GM15510 (cell line): ENCODE measurements around the gene CEP164.

Source experiments
- POLR2A ChIP-seq: IDR thresholded peaks from 3 replicates; pipeline ENCODE4 v1.6.1; 2011; ENCODE audit warnings: borderline replicate concordance; ENCODE audit not compliant: insufficient read length; ENCODE audit errors: extremely low read depth

Gene CEP164

DNA sequence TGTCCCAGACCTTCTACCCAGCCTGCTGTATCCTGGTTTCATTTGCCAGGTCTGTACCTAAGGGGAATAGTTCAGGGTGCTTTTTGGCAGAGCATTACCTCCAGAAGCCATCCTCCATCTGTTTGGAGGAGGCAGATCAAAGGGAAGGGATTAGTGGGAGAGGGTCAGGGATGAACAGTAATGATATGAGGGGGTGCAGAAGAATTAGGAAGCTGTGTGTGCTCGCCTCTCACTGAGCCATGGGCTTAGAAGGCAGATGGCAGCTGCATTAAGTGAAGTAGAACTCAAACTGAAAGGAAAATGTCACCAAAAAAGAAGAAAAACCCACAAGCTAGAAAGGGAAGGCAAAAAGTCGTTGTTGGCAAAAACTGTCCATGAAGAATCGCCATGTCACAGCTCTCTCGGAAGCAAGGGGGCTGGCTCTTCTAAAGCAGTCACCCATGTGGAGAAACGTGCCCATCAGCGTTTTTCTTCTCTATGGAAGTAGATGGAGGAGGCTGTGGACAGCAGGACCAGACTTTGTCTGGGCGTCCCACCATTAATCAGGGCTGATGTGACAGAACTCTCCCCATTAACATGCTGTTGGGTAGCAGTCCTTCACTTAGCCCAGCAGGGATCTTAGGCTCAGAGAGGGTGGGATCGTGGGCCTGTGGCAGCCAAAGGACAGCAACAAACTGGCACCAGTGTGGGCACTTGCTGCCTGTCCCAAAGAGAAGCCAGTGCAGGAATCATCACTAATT is 46.8 kb downstream of the CEP164 start:
- TF ChIP-seq POLR2A, result no peak

DNA sequence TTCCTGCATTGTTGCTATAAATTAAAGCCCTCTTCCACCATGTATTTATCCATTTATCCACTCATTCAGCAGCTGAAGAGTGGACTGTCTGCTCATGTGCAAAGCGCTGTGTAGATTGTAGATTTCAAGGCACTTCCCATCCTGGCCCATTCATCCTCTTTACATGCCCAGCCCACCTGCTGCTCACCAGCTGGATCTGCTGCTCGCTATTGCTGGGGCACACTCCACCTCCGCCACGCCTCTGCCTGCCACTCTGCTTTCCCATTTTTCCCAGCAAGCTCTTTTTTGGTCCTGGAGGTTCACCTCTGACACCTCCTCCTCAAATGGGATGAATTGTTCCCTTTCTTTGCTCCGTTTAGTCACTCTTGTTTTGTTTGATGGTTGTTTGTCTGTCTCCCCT is 48.3 kb downstream of the CEP164 start:
- TF ChIP-seq POLR2A, result no peak

DNA sequence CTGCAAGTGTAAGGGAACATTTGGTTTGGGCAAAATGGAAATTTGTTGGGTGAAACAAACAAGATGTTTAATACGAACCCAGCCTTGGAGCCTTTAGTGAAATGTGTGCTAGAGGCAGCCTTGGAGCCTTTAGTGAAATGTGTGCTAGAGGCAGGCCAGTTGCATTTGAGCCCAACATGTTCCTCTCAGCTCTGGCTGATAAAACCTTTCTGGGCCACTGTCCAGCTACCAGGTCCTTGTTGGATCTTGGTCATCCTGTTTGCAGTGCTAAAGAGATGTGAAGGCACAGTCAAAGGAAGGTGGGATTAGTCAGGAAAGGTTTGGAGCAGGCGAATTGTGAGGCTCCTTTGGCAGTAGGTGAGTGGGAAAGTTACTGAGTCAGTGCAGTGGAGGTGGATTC is 48.9 kb downstream of the CEP164 start:
- no peak for TF ChIP-seq POLR2A

DNA sequence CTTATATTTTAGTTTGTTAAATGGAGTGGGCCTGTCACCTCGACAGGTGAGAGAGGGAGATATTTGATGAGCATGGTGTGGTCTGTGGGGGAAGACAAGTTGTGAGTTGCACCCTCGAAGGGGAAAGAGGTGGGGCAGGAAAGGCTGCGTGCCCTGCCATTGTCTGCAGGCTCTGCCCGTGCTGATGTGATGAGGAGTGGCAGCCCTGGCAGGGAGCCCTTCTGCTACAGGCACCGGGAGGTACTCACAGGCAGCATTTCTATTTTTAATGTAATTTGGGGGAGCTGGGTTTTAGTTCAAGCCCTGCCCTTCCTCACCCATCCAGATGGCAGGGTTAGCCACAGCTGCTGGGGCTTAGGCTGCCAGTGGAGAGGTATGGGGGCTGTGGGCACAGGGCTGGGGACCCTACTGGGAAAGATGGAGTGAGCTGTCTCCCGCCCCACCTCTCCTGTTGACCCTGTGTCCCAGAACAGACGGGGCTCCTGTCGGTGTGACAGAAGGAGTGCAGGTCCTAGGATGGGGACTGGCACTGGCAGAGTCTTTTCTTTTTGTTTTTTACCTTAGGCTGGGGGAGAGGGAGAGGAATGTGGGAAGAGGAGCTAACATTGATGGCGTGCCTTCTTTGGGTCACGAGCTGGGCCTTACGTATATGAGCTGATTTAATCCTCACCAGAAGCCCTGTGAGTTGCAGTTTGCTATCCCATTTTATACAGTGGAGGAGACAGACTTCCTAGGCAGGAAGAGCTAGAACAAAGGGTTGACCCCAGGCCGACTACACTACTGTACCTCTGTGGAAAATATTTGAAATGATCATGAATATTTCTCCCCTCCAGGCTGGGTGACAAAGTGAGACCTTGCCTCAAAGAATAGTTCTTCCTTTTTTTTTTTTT is 51.6 kb downstream of the CEP164 start:
- TF ChIP-seq POLR2A, result no peak

DNA sequence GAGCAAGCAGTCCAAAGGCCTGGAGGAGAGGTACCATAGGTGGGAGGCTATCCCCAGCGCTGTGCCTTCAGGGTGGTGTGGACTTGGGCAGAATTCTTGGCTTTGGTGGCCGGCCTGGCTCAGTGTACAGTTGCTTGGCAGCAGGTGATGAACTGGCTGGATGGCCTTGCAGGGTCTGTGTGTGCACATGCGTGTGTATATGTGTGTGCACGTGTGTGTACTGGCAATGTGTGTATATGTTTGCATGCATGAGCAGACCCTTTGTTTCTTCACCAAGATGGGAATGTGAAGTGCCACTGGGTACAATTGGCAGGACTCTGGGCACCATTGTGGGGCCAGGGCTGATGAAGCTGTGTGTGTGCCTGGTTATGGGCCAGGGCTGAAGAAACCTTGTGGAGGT is 53.0 kb downstream of the CEP164 start:
- TF ChIP-seq POLR2A, result no peak

DNA sequence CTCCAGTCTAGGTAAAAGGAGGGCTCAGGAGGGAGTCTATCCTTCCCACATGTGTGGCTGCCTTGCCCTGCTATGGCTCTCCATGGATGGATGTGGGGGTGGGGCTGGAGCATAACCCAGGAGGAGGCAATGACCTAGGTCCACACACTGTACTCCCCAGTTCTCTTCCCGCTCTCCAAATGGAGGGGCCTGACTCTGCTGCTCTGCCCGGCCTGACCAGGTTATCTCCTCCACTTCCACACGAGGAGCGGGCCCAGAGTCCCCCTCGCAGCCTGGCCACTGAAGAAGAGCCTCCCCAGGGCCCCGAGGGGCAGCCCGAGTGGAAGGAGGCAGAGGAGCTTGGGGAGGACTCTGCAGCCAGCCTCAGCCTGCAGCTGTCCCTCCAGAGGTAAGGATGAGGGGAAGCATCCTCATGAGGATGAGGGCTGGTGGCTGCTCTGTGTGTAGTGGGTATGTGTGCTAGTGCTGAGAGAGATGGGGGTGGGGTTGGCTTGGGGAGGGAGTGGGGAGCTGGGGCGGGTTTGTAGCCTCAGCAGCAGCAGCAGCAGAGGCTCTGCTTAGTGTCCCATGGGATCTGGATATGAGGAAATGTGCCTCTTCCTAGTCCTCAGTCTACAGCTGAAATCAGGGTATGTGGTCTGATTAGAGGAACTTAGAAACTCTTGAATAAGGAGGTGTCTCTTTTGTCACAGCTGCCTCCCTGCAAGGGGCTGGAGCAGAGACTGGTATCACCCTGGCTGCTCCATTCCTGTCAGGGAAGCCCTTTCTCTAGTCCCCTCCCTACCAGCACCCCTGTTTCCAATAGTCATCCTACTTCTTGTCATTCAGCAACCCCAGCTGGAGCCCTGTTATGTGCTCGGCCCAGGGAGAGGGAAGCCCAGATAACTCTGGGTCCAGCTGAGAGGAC is 54.1 kb downstream of the CEP164 start:
- no peak for TF ChIP-seq POLR2A

DNA sequence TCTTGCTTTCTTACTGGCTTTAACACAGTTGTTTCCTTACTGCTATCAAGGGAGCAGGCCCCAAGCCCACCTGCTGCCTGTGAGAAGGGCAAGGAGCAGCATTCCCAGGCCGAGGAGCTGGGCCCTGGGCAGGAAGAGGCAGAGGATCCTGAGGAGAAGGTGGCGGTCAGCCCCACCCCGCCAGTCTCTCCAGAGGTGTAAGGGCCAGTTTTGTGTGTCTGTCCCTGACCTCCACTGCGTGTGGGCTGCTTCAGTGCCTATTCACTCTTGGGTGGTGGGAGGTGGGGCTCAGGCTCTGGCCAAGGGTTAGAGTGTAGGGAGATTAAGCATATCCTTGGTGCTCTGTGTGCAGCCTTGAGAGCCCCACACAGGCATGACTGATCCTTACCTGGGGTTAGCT is 55.1 kb downstream of the CEP164 start:
- no peak for TF ChIP-seq POLR2A

DNA sequence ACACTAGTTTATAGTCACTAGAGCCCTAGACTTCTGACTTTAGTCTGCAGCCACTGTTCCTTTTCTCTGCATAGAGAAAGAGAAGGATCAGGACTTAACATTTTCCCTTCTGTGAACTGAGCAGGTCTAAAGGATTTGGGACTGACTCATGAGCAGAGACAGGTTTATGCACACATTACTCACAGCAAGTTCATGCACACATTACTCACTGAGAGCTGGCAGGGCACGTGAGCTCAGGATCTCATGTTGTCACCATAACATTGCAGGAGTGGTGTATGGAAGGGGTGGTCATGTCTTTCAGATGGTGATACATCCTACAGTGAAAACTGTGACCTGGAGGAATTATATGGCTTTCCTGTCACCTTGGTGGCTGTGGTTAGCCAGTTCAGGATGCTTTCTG is 56.4 kb downstream of the CEP164 start:
- TF ChIP-seq POLR2A, result no peak

DNA sequence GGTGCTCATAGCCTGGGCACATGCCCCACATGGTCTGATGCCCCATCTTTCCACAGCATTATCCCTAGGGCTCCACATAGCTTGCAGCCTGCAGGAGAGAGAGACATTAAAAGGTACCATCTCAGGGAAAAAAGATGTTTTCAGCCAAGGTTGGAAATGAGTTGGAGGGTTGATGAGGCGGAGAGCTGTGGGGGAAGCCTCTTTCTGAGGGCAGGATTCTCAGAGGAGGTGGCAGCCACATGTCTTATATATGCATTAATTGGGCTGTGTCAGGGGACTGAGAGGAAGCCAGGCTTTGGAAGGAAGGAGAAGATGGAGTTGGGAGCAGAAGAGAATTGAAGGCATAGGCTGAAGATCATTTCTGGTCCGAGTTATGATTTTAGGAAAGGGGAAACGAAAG is 57.8 kb downstream of the CEP164 start:
- TF ChIP-seq POLR2A, result no peak

DNA sequence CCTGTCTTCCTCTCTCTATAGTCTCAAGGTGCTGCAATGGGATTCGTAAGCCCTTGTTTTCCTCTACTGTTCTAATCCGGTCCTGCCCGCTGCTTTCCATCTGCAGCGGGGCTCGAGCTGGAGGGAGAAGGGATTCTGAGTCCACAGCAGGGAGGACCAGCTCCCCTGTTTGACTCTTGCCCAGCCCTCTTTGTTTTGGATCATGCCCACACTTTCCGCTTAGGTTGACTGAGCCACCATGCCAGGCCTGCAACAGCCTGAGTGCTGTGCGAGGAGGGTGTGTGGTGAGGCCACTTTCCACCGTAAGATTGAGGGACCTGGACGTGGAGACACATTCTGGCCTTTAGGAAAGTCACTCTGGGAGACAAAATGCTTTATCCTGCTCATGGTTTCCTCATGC is 58.3 kb downstream of the CEP164 start:
- TF ChIP-seq POLR2A, result no peak

DNA sequence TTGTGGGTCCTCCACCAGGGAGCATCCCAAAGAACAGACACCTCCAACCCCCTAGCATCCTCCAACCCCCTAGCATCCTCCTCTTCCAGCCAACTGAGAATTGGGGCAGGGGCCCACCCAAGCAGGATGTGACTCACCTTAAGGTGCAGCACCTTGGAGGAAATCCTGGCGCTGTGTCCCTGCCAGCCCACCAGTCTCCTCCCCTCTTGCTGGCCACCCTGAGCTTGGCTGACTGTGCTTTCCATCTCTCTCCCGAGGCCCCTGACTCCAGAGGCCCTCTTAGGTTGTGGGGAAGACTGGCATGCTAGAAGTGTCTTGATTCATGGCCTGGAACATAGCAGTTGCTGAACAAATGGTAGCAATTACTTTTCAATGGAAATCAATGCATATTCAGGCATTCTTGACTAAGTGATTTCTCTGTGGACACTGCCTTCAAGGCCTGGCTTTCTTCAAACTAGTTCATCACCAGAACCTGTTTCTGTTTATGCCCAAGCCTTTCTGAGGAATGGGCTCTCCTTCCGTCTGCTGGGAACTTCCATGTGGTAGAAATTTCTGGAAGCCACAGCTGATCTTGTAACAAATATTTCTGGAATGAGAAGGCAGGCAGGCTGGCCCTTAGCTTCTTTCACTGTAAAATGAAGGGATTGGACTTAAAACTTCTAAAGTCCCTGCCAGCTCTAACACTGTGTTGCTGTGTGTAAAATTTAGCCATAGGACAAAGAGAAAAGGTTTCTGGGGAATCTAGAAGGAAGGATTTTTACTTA is 60.5 kb downstream of the CEP164 start:
- TF ChIP-seq POLR2A, result no peak

DNA sequence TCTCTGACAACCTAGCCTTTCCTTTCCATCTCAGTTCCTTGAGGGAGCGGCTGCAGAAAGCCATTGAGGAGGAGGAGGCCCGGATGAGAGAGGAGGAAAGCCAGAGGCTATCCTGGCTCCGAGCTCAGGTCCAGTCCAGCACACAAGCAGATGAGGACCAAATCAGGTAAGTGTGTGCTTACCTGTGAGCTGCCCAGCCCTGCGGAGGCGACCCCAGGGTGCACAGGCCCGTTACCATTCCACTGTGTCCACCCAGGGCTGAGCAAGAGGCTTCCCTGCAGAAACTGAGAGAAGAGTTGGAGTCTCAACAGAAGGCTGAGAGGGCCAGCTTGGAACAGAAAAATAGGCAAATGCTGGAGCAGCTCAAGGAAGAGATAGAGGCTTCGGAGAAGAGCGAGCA is 63.1 kb downstream of the CEP164 start:
- no peak for TF ChIP-seq POLR2A

DNA sequence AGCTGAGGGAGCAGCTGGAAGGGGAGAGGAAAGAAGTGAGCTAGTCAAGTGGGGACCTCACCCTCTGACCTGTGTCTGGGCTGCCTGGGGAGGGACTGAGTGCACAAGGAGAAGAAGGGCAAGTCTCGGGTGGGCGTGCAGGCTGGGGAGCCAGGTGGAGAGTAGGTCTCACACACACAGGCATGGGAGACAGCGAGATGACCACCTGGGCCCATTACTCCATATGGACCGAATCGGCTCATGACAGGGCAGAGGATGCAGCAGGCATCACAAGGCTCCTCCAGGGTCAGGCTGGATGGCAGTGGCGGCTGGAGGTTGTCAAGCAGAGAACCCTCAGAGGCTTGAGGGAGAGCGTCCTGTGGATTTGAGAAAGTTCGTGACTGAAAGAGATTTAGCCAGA is 63.5 kb downstream of the CEP164 start:
- TF ChIP-seq POLR2A, result no peak

DNA sequence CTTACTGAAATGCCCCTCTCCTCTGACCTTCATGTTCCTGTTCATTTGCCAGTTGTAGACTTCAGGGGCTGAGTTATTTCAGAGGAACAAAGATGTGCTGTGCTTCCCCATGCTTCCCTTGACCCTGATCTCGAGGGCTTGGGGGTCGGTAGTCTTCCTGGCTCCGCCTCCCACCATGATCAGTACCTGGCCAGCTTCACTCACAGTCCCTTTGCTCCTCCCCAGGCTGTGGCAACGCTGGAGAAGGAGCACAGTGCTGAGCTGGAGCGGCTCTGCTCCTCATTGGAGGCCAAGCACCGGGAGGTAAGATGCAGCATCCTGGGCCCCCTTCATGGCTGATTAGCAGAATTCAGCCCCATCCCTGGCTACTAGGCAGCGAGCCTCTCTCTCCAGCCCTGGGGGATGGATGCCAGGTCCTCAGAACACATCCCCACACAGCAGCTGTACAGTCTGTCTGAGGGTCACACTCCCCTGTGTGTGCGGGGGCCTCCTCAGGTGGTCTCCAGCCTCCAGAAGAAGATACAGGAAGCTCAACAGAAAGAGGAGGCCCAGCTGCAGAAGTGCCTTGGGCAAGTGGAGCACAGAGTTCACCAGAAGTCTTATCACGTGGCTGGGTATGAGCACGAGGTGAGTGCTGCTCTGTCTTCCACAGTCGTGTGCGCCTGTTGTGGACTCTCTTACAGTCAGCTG is 64.5 kb downstream of the CEP164 start:
- TF ChIP-seq POLR2A, result no peak
